Breast epithelium (tissue), 3 donors: ENCODE data around the gene ST6GALNAC3.

Experiments used
- CTCF ChIP-seq, 3 donors: fragments of 450-650 bp; IDR thresholded peaks; one replicate each; pipeline ENCODE4 v1.5.1; 2016 to 2017; ENCODE audit warnings: antibody characterized with exemption in 3 of 3, mild to moderate bottlenecking in 3 of 3, moderate library complexity in 3 of 3
- POLR2A ChIP-seq: fragments of 450-650 bp; IDR thresholded peaks from one replicate; pipeline ENCODE4 v1.6.1; 2016; ENCODE audit warnings: antibody characterized with exemption, mild to moderate bottlenecking, moderate library complexity

- TF ChIP-seq CTCF (IDR thresholded peaks at IDR 0.05) (no peak), POLR2A (no peak)
These were observed 18.6 kb upstream of the ST6GALNAC3 start for GRCh38 chr1:76055987-76056386.
